GM23338 (cell line): ENCODE results near the gene EVC2. TPM values are rescaled to one million over a fixed set of nuclear protein-coding genes. Genes with fewer than 3 reads are reported as not detected.

Experiments
- ATAC-seq: fragments of 200-7000 bp; cut with Tn5 transposase; 3 replicates; pipeline ENCODE4 v1.9.1; 2020
- DNase-seq: peaks from one replicate; pipeline ENCODE4 v3.0.0-alpha.2; 2015; ENCODE audit warnings: low spot score
- H2AFZ ChIP-seq: fragments of 200-600 bp; sonication (generic); 2 replicates; pipeline ENCODE4 v1.8.0; 2016; ENCODE audit warnings: antibody characterized with exemption, mild to moderate bottlenecking, moderate library complexity
- H3F3A ChIP-seq: fragments of 200-600 bp; sonication (generic); replicated peaks from 2 replicates; pipeline ENCODE4 v1.8.0; 2017; ENCODE audit warnings: antibody characterized with exemption, mixed run types, low read depth
- H3K27ac ChIP-seq: fragments of 200-600 bp; sonication (generic); 2 replicates; pipeline ENCODE4 v1.6.1; 2016; ENCODE audit warnings: low read depth
- H3K27me3 ChIP-seq: fragments of 200-600 bp; sonication (generic); 2 replicates; pipeline ENCODE4 v1.8.0; 2016; ENCODE audit warnings: mild to moderate bottlenecking, mixed run types, moderate library complexity; ENCODE audit not compliant: insufficient read depth
- H3K36me3 ChIP-seq: fragments of 200-600 bp; sonication (generic); 2 replicates; pipeline ENCODE4 v1.8.0; 2016; ENCODE audit warnings: mild to moderate bottlenecking; ENCODE audit not compliant: insufficient read depth
- H3K4me1 ChIP-seq: fragments of 200-600 bp; sonication (generic); 2 replicates; pipeline ENCODE4 v1.8.0; 2016; ENCODE audit warnings: mild to moderate bottlenecking, moderate library complexity; ENCODE audit not compliant: insufficient read depth
- H3K4me2 ChIP-seq: fragments of 200-600 bp; sonication (generic); 2 replicates; pipeline ENCODE4 v1.7.1; 2017; ENCODE audit warnings: mixed run types
- H3K4me3 ChIP-seq: fragments of 200-600 bp; sonication (generic); 2 replicates; pipeline ENCODE4 v1.6.1; 2016; ENCODE audit warnings: mixed run types
- H3K79me2 ChIP-seq: fragments of 200-600 bp; sonication (generic); replicated peaks from 2 replicates; pipeline ENCODE4 v1.8.0; 2017; ENCODE audit warnings: mild to moderate bottlenecking; ENCODE audit not compliant: insufficient read depth
- H3K9me2 ChIP-seq: fragments of 200-600 bp; sonication (generic); 2 replicates; pipeline ENCODE4 v1.8.0; 2017; ENCODE audit not compliant: insufficient read depth
- H4K20me1 ChIP-seq: fragments of 200-600 bp; sonication (generic); replicated peaks from 2 replicates; pipeline ENCODE4 v1.8.0; 2017; ENCODE audit warnings: mild to moderate bottlenecking; ENCODE audit not compliant: insufficient read depth
- H3K27ac Mint-ChIP-seq: 2 replicates; pipeline ENCODE4 v1.8.0; 2020; ENCODE audit warnings: inconsistent platforms, mild to moderate bottlenecking, moderate library complexity, mixed read lengths
- H3K27me3 Mint-ChIP-seq: 3 replicates; pipeline ENCODE4 v1.8.0; 2022; ENCODE audit warnings: low read depth, mild to moderate bottlenecking, moderate library complexity, mixed read lengths, inconsistent platforms; ENCODE audit not compliant: insufficient read depth, poor library complexity
- H3K36me3 Mint-ChIP-seq: 3 replicates; pipeline ENCODE4 v1.8.0; 2021; ENCODE audit warnings: low read depth, mild to moderate bottlenecking, inconsistent platforms, moderate library complexity, mixed read lengths
- H3K4me1 Mint-ChIP-seq: 3 replicates; pipeline ENCODE4 v1.8.0; 2020; ENCODE audit warnings: mild to moderate bottlenecking, inconsistent platforms, mixed read lengths
- H3K4me3 Mint-ChIP-seq: 3 replicates; pipeline ENCODE4 v1.8.0; 2021; ENCODE audit warnings: moderate library complexity, mild to moderate bottlenecking, inconsistent platforms, mixed read lengths
- H3K9me3 Mint-ChIP-seq: 3 replicates; pipeline ENCODE4 v1.8.0; 2020; ENCODE audit warnings: moderate library complexity, mild to moderate bottlenecking, inconsistent platforms, mixed read lengths
- CREB1 ChIP-seq: fragments of 250-450 bp; sonication (Bioruptor Pico); IDR thresholded peaks from 2 replicates; pipeline ENCODE4 v1.5.0; 2020; ENCODE audit warnings: low read depth, mild to moderate bottlenecking, moderate library complexity
- EZH2 ChIP-seq: fragments of 200-600 bp; sonication (generic); IDR thresholded peaks from one replicate; pipeline ENCODE4 v1.8.0; 2017; ENCODE audit warnings: antibody characterized with exemption, mild to moderate bottlenecking, low read depth; ENCODE audit not compliant: unreplicated experiment
- EZH2phosphoT487 ChIP-seq: fragments of 200-600 bp; sonication (generic); IDR thresholded peaks from one replicate; pipeline ENCODE4 v1.8.1; 2018; ENCODE audit warnings: antibody characterized with exemption; ENCODE audit not compliant: unreplicated experiment
- JUNB ChIP-seq: IDR thresholded peaks from one replicate; pipeline ENCODE4 v1.6.1; 2016; ENCODE audit warnings: antibody characterized with exemption; ENCODE audit not compliant: unreplicated experiment
- NANOG ChIP-seq: IDR thresholded peaks from 2 replicates; pipeline ENCODE4 v1.6.1; 2016; ENCODE audit warnings: antibody characterized with exemption, borderline replicate concordance
- STAT1 ChIP-seq: IDR thresholded peaks from one replicate; pipeline ENCODE4 v1.6.1; 2016; ENCODE audit warnings: antibody characterized with exemption; ENCODE audit not compliant: unreplicated experiment
- ZNF114 ChIP-seq: fragments of 250-450 bp; sonication (Bioruptor Pico); IDR thresholded peaks from 2 replicates; pipeline ENCODE4 v1.5.0; 2020; ENCODE audit warnings: mild to moderate bottlenecking, moderate library complexity
- ZNF331 ChIP-seq: fragments of 250-450 bp; sonication (Bioruptor Pico); IDR thresholded peaks from 2 replicates; pipeline ENCODE4 v1.5.0; 2020; ENCODE audit warnings: low read depth, mild to moderate bottlenecking, moderate library complexity
- polyA plus RNA-seq: library from polyadenylated mRNA; unstranded; fragments of >200 nt; fragmentation: Nextera tagmentation; extraction: Ambion mirVana; gene quantifications from 2 replicates; pipeline ENCODE4 v1.2.1, GENCODE V29; 2016
- total RNA-seq: library from RNA; depleted of rRNA; stranded (reverse); fragments of >200 nt; shearing (Covaris generic); gene quantifications from 2 replicates; pipeline ENCODE4 v1.2.3, GENCODE V29; 2014
- TF ChIP-seq, protein P1 (sequence below): IDR thresholded peaks from 2 replicates; pipeline ENCODE4 v1.6.1; 2016; ENCODE audit warnings: antibody characterized with exemption
- TF ChIP-seq, protein P2 (sequence below), 2 experiments: fragments of 200-600 bp in 1 of 2; sonication (generic) in 1 of 2; conservative IDR thresholded peaks; 2 replicates each; pipeline versions ENCODE4 v1.5.1 to v1.6.1; 2016 to 2017; ENCODE audit warnings: antibody characterized with exemption in 2 of 2, low read depth in 2 of 2, mild to moderate bottlenecking in 2 of 2, moderate library complexity in 1 of 2
- TF ChIP-seq, protein P3 (sequence below): fragments of 250-450 bp; sonication (Bioruptor Pico); IDR thresholded peaks from 2 replicates; pipeline ENCODE4 v1.5.0; 2020; ENCODE audit warnings: mild to moderate bottlenecking, moderate library complexity

The EVC2 gene
- total and polyA plus RNA-seq, 2 experiments from 2014 or later = 3.4 to 11.5 TPM

DNA sequence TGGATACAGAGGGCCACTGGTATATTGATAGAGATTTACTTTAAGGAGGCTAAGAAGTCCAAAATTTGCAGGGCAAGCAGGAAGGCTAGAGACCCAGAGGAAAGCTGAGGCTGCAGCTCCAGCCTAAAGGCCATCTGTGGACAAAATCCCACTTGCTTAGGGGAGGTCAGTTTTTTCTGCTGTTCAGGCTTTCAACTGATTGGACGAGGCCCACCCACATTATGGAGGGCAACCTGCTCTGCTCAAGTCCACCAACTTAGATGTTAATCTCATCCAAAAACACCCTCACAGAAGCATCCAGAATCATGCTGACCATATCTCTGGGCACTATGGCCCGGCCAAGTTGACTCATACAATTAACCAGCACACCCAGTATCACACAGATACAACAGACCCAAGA lies 176.3 kb downstream of the EVC2 start (continued):
- TF ChIP-seq ZNF331 (CRISPR knock-in tag) (no peak), STAT1 (no peak), EZH2phosphoT487 (no peak), CREB1 (no peak)

DNA sequence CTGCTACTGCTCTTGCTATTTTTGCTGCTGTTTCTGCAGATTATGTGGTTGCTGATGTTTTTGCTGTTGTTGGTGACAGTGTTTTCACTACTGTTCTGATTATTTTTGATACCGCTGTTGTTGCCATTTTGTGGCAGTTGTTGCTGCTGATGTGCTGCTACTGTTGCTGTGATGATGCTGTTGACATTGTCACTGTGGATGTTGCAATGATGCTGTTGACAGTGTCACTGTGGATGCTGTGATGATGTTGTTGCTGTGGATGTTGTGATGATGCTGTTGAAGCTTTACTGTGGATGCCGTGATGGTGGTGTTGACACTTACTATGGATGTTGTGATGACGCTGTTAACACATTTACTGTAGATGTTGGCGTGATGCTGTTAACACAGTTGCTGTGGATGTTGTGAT lies 180.3 kb downstream of the EVC2 start:
- DNase-seq = no peak
- Histone ChIP-seq H3K27me3 (no peaks in the 10 kb centered on the region), H3K9me2 (no peaks in the 10 kb centered on the region), H3F3A (no peaks in the 10 kb centered on the region), H4K20me1 (no peaks in the 10 kb centered on the region; the same call in 1 of the 2 replicates), H3K4me2 (no peak overlapping the region), H3K4me1 (no peaks in the 10 kb centered on the region), H3K27ac (no peak overlapping the region), H2AFZ (no peak overlapping the region), H3K79me2 (no peaks in the 10 kb centered on the region), H3K4me3 (no peak overlapping the region), H3K36me3 (no peaks in the 10 kb centered on the region)
- H3K27ac Mint-ChIP-seq = no peak overlapping the region
- H3K27me3 Mint-ChIP-seq = no peaks in the 10 kb centered on the region
- peaks cover 10% of the 10 kb centered on the region for H3K4me1 Mint-ChIP-seq
- peaks cover 5% of the 10 kb centered on the region; the same call in 2 of the 3 replicates for H3K36me3 Mint-ChIP-seq
- no peak overlapping the region for H3K4me3 Mint-ChIP-seq
- peaks cover 9% of the 10 kb centered on the region for H3K9me3 Mint-ChIP-seq
- no peak for ATAC-seq
- TF ChIP-seq JUNB (no peak), ZNF114 (CRISPR knock-in tag) (no peak), STAT1 (no peak), ZNF331 (CRISPR knock-in tag) (no peak), CREB1 (no peak), NANOG (no peak), EZH2 (no peak)
- TF ChIP-seq, protein P1, sequence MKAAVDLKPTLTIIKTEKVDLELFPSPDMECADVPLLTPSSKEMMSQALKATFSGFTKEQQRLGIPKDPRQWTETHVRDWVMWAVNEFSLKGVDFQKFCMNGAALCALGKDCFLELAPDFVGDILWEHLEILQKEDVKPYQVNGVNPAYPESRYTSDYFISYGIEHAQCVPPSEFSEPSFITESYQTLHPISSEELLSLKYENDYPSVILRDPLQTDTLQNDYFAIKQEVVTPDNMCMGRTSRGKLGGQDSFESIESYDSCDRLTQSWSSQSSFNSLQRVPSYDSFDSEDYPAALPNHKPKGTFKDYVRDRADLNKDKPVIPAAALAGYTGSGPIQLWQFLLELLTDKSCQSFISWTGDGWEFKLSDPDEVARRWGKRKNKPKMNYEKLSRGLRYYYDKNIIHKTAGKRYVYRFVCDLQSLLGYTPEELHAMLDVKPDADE = no peak
- TF ChIP-seq, protein P2, sequence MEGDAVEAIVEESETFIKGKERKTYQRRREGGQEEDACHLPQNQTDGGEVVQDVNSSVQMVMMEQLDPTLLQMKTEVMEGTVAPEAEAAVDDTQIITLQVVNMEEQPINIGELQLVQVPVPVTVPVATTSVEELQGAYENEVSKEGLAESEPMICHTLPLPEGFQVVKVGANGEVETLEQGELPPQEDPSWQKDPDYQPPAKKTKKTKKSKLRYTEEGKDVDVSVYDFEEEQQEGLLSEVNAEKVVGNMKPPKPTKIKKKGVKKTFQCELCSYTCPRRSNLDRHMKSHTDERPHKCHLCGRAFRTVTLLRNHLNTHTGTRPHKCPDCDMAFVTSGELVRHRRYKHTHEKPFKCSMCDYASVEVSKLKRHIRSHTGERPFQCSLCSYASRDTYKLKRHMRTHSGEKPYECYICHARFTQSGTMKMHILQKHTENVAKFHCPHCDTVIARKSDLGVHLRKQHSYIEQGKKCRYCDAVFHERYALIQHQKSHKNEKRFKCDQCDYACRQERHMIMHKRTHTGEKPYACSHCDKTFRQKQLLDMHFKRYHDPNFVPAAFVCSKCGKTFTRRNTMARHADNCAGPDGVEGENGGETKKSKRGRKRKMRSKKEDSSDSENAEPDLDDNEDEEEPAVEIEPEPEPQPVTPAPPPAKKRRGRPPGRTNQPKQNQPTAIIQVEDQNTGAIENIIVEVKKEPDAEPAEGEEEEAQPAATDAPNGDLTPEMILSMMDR (conservative IDR thresholded peaks at IDR 0.05; ENCODE audit: low read depth in 2 of 2) = no peak
- TF ChIP-seq, protein P3, sequence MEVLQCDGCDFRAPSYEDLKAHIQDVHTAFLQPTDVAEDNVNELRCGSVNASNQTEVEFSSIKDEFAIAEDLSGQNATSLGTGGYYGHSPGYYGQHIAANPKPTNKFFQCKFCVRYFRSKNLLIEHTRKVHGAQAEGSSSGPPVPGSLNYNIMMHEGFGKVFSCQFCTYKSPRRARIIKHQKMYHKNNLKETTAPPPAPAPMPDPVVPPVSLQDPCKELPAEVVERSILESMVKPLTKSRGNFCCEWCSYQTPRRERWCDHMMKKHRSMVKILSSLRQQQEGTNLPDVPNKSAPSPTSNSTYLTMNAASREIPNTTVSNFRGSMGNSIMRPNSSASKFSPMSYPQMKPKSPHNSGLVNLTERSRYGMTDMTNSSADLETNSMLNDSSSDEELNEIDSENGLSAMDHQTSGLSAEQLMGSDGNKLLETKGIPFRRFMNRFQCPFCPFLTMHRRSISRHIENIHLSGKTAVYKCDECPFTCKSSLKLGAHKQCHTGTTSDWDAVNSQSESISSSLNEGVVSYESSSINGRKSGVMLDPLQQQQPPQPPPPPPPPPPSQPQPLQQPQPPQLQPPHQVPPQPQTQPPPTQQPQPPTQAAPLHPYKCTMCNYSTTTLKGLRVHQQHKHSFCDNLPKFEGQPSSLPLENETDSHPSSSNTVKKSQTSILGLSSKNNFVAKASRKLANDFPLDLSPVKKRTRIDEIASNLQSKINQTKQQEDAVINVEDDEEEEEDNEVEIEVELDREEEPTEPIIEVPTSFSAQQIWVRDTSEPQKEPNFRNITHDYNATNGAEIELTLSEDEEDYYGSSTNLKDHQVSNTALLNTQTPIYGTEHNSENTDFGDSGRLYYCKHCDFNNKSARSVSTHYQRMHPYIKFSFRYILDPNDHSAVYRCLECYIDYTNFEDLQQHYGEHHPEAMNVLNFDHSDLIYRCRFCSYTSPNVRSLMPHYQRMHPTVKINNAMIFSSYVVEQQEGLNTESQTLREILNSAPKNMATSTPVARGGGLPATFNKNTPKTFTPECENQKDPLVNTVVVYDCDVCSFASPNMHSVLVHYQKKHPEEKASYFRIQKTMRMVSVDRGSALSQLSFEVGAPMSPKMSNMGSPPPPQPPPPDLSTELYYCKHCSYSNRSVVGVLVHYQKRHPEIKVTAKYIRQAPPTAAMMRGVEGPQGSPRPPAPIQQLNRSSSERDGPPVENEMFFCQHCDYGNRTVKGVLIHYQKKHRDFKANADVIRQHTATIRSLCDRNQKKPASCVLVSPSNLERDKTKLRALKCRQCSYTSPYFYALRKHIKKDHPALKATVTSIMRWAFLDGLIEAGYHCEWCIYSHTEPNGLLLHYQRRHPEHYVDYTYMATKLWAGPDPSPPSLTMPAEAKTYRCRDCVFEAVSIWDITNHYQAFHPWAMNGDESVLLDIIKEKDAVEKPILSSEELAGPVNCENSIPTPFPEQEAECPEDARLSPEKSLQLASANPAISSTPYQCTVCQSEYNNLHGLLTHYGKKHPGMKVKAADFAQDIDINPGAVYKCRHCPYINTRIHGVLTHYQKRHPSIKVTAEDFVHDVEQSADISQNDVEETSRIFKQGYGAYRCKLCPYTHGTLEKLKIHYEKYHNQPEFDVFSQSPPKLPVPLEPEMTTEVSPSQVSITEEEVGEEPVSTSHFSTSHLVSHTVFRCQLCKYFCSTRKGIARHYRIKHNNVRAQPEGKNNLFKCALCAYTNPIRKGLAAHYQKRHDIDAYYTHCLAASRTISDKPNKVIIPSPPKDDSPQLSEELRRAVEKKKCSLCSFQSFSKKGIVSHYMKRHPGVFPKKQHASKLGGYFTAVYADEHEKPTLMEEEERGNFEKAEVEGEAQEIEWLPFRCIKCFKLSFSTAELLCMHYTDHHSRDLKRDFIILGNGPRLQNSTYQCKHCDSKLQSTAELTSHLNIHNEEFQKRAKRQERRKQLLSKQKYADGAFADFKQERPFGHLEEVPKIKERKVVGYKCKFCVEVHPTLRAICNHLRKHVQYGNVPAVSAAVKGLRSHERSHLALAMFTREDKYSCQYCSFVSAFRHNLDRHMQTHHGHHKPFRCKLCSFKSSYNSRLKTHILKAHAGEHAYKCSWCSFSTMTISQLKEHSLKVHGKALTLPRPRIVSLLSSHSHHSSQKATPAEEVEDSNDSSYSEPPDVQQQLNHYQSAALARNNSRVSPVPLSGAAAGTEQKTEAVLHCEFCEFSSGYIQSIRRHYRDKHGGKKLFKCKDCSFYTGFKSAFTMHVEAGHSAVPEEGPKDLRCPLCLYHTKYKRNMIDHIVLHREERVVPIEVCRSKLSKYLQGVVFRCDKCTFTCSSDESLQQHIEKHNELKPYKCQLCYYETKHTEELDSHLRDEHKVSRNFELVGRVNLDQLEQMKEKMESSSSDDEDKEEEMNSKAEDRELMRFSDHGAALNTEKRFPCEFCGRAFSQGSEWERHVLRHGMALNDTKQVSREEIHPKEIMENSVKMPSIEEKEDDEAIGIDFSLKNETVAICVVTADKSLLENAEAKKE = no peak
